HG02678 (cell line): ENCODE results near the gene DNM1.

Experiments
- ATAC-seq: cut with Tn5 transposase; IDR thresholded peaks from one replicate; pipeline ENCODE4 v1.9.1; 2021; ENCODE audit warnings: mild to moderate bottlenecking, moderate library complexity; ENCODE audit not compliant: unreplicated experiment

DNM1 gene

GRCh38 chr9:128249908-128250838 lies 47.0 kb downstream of the DNM1 start:
- peak; percentile 78 for ATAC-seq

GRCh38 chr9:128250839-128251731 lies 47.9 kb downstream of the DNM1 start:
- no peak for ATAC-seq

GRCh38 chr9:128251732-128252100 lies 48.5 kb downstream of the DNM1 start:
- no peak for ATAC-seq

GRCh38 chr9:128252317-128253139 lies 49.3 kb downstream of the DNM1 start:
- no peak for ATAC-seq

- ATAC-seq, result no peak
Measured at GRCh38 chr9:128253140-128253990, 50.2 kb downstream of the DNM1 start.

- no peak for ATAC-seq
Measured at GRCh38 chr9:128253991-128254346, 50.8 kb downstream of the DNM1 start.

GRCh38 chr9:128254362-128254761 lies 51.2 kb downstream of the DNM1 start:
- ATAC-seq, result no peak

- ATAC-seq, result no peak
Measured at GRCh38 chr9:128254855-128255759, 51.9 kb downstream of the DNM1 start.

- ATAC-seq, result no peak
Measured at GRCh38 chr9:128257086-128257825, 54.1 kb downstream of the DNM1 start.

- no peak for ATAC-seq
Measured at GRCh38 chr9:128257907-128258306, 54.7 kb downstream of the DNM1 start.

- ATAC-seq, result no peak
Measured at GRCh38 chr9:128258326-128258725, 55.1 kb downstream of the DNM1 start.

GRCh38 chr9:128259156-128259555 lies 56.0 kb downstream of the DNM1 start:
- ATAC-seq, result no peak

- no peak for ATAC-seq
Measured at GRCh38 chr9:128260340-128260739, 57.2 kb downstream of the DNM1 start.

GRCh38 chr9:128262687-128263086 lies 59.5 kb downstream of the DNM1 start:
- ATAC-seq, result no peak

- no peak for ATAC-seq
Measured at GRCh38 chr9:128265348-128265847, 62.2 kb downstream of the DNM1 start.

GRCh38 chr9:128266868-128267590 lies 63.9 kb downstream of the DNM1 start:
- no peak for ATAC-seq

GRCh38 chr9:128271112-128271511 lies 67.9 kb downstream of the DNM1 start:
- no peak for ATAC-seq
